CD4-positive, alpha-beta memory T cell (primary cell): ENCODE data around the gene POMP. TPM values are rescaled to one million over a fixed set of nuclear protein-coding genes. Genes with fewer than 3 reads are reported as not detected.

Source experiments
- CTCF ChIA-PET: fragments of 350-600 bp; sonication (Branson Sonifier 250); formaldehyde crosslinking; loops from one replicate; lab custom pipeline; 2021; ENCODE audit warnings: inconsistent platforms; ENCODE audit not compliant: partially characterized antibody; lab: Charles Lee
- POLR2A ChIA-PET: fragments of 350-600 bp; sonication (Branson Sonifier 250); formaldehyde crosslinking; loops from one replicate; lab custom pipeline; 2021; ENCODE audit not compliant: partially characterized antibody; lab: Charles Lee
- DNase-seq, 5 donors: peaks; one replicate each; pipeline versions ENCODE4 v3.0.0 to v3.0.0-alpha.2; 2020 to 2022; ENCODE audit warnings: mixed read lengths in 1 of 5
- H3K27ac ChIP-seq: one replicate; pipeline ENCODE4 v1.7.0; 2013; ENCODE audit warnings: low read depth, low read length
- H3K27me3 ChIP-seq: 2 replicates; pipeline ENCODE4 v1.7.0; 2013; ENCODE audit warnings: mild to moderate bottlenecking, low read length, moderate library complexity; ENCODE audit not compliant: insufficient read depth
- H3K36me3 ChIP-seq: 2 replicates; pipeline ENCODE4 v1.7.0; 2013; ENCODE audit warnings: mild to moderate bottlenecking, low read length, moderate library complexity; ENCODE audit not compliant: insufficient read depth
- H3K4me1 ChIP-seq: 2 replicates; pipeline ENCODE4 v1.7.0; 2013; ENCODE audit warnings: mild to moderate bottlenecking, low read length, moderate library complexity; ENCODE audit not compliant: insufficient read depth
- H3K4me3 ChIP-seq, 2 donors: one replicate each; pipeline ENCODE4 v1.7.0; 2013; ENCODE audit warnings: low read length in 2 of 2, mild to moderate bottlenecking in 1 of 2
- H3K9me3 ChIP-seq, 2 donors: one replicate each; pipeline ENCODE4 v1.7.0; 2013; ENCODE audit warnings: low read length in 2 of 2, control low read depth in 1 of 2; ENCODE audit not compliant: control insufficient read depth in 1 of 2
- H3K27ac Mint-ChIP-seq, 7 donors: one replicate each; pipeline ENCODE4 v1.8.0; 2020 to 2021; ENCODE audit warnings: mixed read lengths in 7 of 7, mild to moderate bottlenecking in 6 of 7, inconsistent platforms in 3 of 7, moderate library complexity in 3 of 7
- H3K27me3 Mint-ChIP-seq, 2 donors: one replicate each; pipeline ENCODE4 v1.8.0; 2020 to 2021; ENCODE audit warnings: mixed read lengths in 2 of 2
- H3K36me3 Mint-ChIP-seq, 2 donors: one replicate each; pipeline ENCODE4 v1.8.0; 2020 to 2021; ENCODE audit warnings: mixed read lengths in 2 of 2, inconsistent platforms in 1 of 2, mild to moderate bottlenecking in 1 of 2
- H3K4me1 Mint-ChIP-seq, 4 donors: one replicate each; pipeline ENCODE4 v1.8.0; 2020 to 2021; ENCODE audit warnings: mixed read lengths in 4 of 4, mild to moderate bottlenecking in 1 of 4
- H3K4me3 Mint-ChIP-seq, 8 donors: one replicate each; pipeline ENCODE4 v1.8.0; 2020 to 2021; ENCODE audit warnings: mixed read lengths in 8 of 8, mild to moderate bottlenecking in 7 of 8, moderate library complexity in 6 of 8, inconsistent platforms in 3 of 8
- H3K9me3 Mint-ChIP-seq, 8 donors: one replicate each; pipeline ENCODE4 v1.8.0; 2020 to 2021; ENCODE audit warnings: mixed read lengths in 8 of 8, mild to moderate bottlenecking in 5 of 8, inconsistent platforms in 3 of 8, moderate library complexity in 1 of 8
- intact Hi-C: fragments of 100-400 bp; cut with micrococcal nuclease; formaldehyde crosslinking; loops from one replicate; pipeline ENCODE4 v1.15.1; 2023
- polyA plus RNA-seq, 2 donors: library from polyadenylated mRNA; unstranded; fragments of 300-500 nt; fragmentation: Illumina TruSeq; gene quantifications; one replicate each; pipeline ENCODE4 v1.2.3, GENCODE V29; 2021
- total RNA-seq, 2 experiments: library from RNA; stranded (reverse); gene quantifications; one replicate each; pipeline ENCODE4 v1.2.3, GENCODE V29; 2021

The POMP gene
- total and polyA plus RNA-seq, 4 experiments from 2014 or later, result 23.0 to 109 (median 56.1) TPM

- H3K27me3 ChIP-seq, result no peaks in the 10 kb centered on the region
- Mint-ChIP-seq H3K4me1 (peaks cover 5 to 6% (median 6%) of the 10 kb centered on the region in 4 donors), H3K9me3 (no peaks in the 10 kb centered on the region), H3K27me3 (peaks cover 12 to 21% of the 10 kb centered on the region in 2 donors), H3K27ac (no peak overlapping the region), H3K4me3 (no peak overlapping the region), H3K36me3 (no peaks in the 10 kb centered on the region)
- POLR2A ChIA-PET, result interaction anchor here (0.6 to 1.1 kb wide), 2 partner anchors 19 to 280 kb away, joined by 3 to 4 read pairs; no protein-coding TSS in a partner anchor
- no peak overlapping the region for H3K4me3 ChIP-seq
- intact Hi-C loops, result loop anchor here (10.0 kb wide), 1 partner anchor 573 kb away; no protein-coding TSS in a partner anchor
- H3K9me3 ChIP-seq, result no peaks in the 10 kb centered on the region
- DNase-seq, result no peak
- peaks cover 9% of the 10 kb centered on the region for H3K4me1 ChIP-seq
- CTCF ChIA-PET, result interaction anchor here (1.3 to 2.7 kb wide), 4 partner anchors 89 to 808 kb away, joined by 3 to 14 read pairs (median 7); no protein-coding TSS in a partner anchor
- H3K36me3 ChIP-seq, result no peaks in the 10 kb centered on the region
- no peak overlapping the region for H3K27ac ChIP-seq
Measured at GRCh38 chr13:28637714-28638355, 21.1 kb upstream of the POMP start.

- peaks cover 5 to 6% (median 6%) of the 10 kb centered on the region in 4 donors for H3K4me1 Mint-ChIP-seq
- H3K36me3 Mint-ChIP-seq, result no peaks in the 10 kb centered on the region
- Histone ChIP-seq H3K4me3 (no peak overlapping the region), H3K27me3 (no peaks in the 10 kb centered on the region), H3K4me1 (peaks cover 9% of the 10 kb centered on the region), H3K36me3 (no peaks in the 10 kb centered on the region), H3K27ac (no peak overlapping the region), H3K9me3 (no peaks in the 10 kb centered on the region)
- POLR2A ChIA-PET, result no interaction called here
- no peak overlapping the region for H3K27ac Mint-ChIP-seq
- DNase-seq, result no peak
- no peak overlapping the region for H3K4me3 Mint-ChIP-seq
- CTCF ChIA-PET, result interaction anchor here (1.3 to 1.5 kb wide), 2 partner anchors 88 to 315 kb away, joined by 3 to 8 read pairs; no protein-coding TSS in a partner anchor
- intact Hi-C loops, result loop anchor here (10.0 kb wide), 1 partner anchor 574 kb away; no protein-coding TSS in a partner anchor
- H3K9me3 Mint-ChIP-seq, result no peaks in the 10 kb centered on the region
- peaks cover 12 to 21% of the 10 kb centered on the region in 2 donors for H3K27me3 Mint-ChIP-seq
Measured at GRCh38 chr13:28638756-28639155, 20.2 kb upstream of the POMP start.

- H3K27ac ChIP-seq, result no peak overlapping the region
- Mint-ChIP-seq H3K9me3 (no peaks in the 10 kb centered on the region), H3K4me1 (peaks cover 5 to 6% (median 6%) of the 10 kb centered on the region in 4 donors), H3K27me3 (peaks cover 7 to 20% of the 10 kb centered on the region in 2 donors), H3K4me3 (no peak overlapping the region), H3K27ac (no peak overlapping the region), H3K36me3 (no peaks in the 10 kb centered on the region)
- ChIA-PET CTCF (no interaction called here), POLR2A (interaction anchor here (0.9 kb wide), 1 partner anchor 18 kb away, joined by 3 read pairs; the partner anchor contains the start of gene POMP)
- H3K9me3 ChIP-seq, result no peaks in the 10 kb centered on the region
- H3K4me1 ChIP-seq, result peaks cover 9% of the 10 kb centered on the region
- intact Hi-C loops, result no loop called here
- H3K36me3 ChIP-seq, result no peaks in the 10 kb centered on the region
- H3K27me3 ChIP-seq, result no peaks in the 10 kb centered on the region
- no peak overlapping the region for H3K4me3 ChIP-seq
- no peak for DNase-seq
Measured at GRCh38 chr13:28640861-28641599, 17.9 kb upstream of the POMP start.

- Mint-ChIP-seq H3K4me1 (peaks cover 4 to 5% (median 4%) of the 10 kb centered on the region in 4 donors), H3K36me3 (no peaks in the 10 kb centered on the region), H3K27me3 (peaks cover 6 to 19% of the 10 kb centered on the region in 2 donors), H3K4me3 (no peak overlapping the region), H3K9me3 (no peaks in the 10 kb centered on the region), H3K27ac (no peak overlapping the region)
- intact Hi-C loops, result no loop called here
- H3K4me3 ChIP-seq, result no peak overlapping the region
- no peaks in the 10 kb centered on the region for H3K27me3 ChIP-seq
- CTCF ChIA-PET, result no interaction called here
- no peaks in the 10 kb centered on the region for H3K9me3 ChIP-seq
- no peak for DNase-seq
- no peak overlapping the region for H3K27ac ChIP-seq
- POLR2A ChIA-PET, result no interaction called here
- H3K36me3 ChIP-seq, result no peaks in the 10 kb centered on the region
- H3K4me1 ChIP-seq, result peaks cover 7% of the 10 kb centered on the region
Measured at GRCh38 chr13:28641600-28641926, 17.4 kb upstream of the POMP start.

GRCh38 chr13:28650284-28650683 is 8.6 kb upstream of the POMP start:
- ChIA-PET CTCF (no interaction called here), POLR2A (no interaction called here)
- Mint-ChIP-seq H3K4me3 (no peak overlapping the region), H3K36me3 (peaks cover 0 to 10% of the 10 kb centered on the region in 2 donors), H3K4me1 (peaks cover 0 to 3% (median 1%) of the 10 kb centered on the region in 4 donors), H3K27ac (no peak overlapping the region), H3K9me3 (no peaks in the 10 kb centered on the region), H3K27me3 (no peaks in the 10 kb centered on the region)
- DNase-seq, result no peak
- no peaks in the 10 kb centered on the region for H3K27me3 ChIP-seq
- intact Hi-C loops, result loop anchor here (10.0 kb wide), 3 partner anchors 145 to 1195 kb away; partner anchors contain the start of genes LNX2, MTIF3 and POLR1D
- H3K4me3 ChIP-seq, result no peak overlapping the region
- no peaks in the 10 kb centered on the region for H3K36me3 ChIP-seq
- no peaks in the 10 kb centered on the region for H3K4me1 ChIP-seq
- no peak overlapping the region for H3K27ac ChIP-seq
- H3K9me3 ChIP-seq, result no peaks in the 10 kb centered on the region

GRCh38 chr13:28651810-28652401 is 7.0 kb upstream of the POMP start:
- peak overlapping the region in 2 of 7 donors; percentile 3 to 57 for H3K27ac Mint-ChIP-seq
- intact Hi-C loops, result loop anchor here (10.0 kb wide), 3 partner anchors 143 to 1197 kb away; partner anchors contain the start of genes LNX2, MTIF3 and POLR1D
- Histone ChIP-seq H3K27me3 (no peaks in the 10 kb centered on the region), H3K9me3 (no peaks in the 10 kb centered on the region), H3K4me3 (no peak overlapping the region), H3K36me3 (no peaks in the 10 kb centered on the region), H3K4me1 (no peaks in the 10 kb centered on the region), H3K27ac (no peak overlapping the region)
- H3K4me1 Mint-ChIP-seq, result peaks cover 5 to 13% (median 10%) of the 10 kb centered on the region in 4 donors
- POLR2A ChIA-PET, result no interaction called here
- CTCF ChIA-PET, result no interaction called here
- no peaks in the 10 kb centered on the region for H3K27me3 Mint-ChIP-seq
- no peaks in the 10 kb centered on the region for H3K9me3 Mint-ChIP-seq
- peaks cover 0 to 10% of the 10 kb centered on the region in 2 donors for H3K36me3 Mint-ChIP-seq
- no peak overlapping the region for H3K4me3 Mint-ChIP-seq
- DNase-seq, result no peak

- Mint-ChIP-seq H3K27me3 (no peaks in the 10 kb centered on the region), H3K4me3 (no peak overlapping the region), H3K4me1 (peaks cover 13 to 24% (median 18%) of the 10 kb centered on the region in 4 donors), H3K27ac (no peak overlapping the region), H3K9me3 (no peaks in the 10 kb centered on the region), H3K36me3 (peaks cover 0 to 7% of the 10 kb centered on the region in 2 donors)
- ChIA-PET CTCF (interaction anchor here (0.8 kb wide), 1 partner anchor 17 kb away, joined by 3 read pairs; no protein-coding TSS in a partner anchor), POLR2A (no interaction called here)
- Histone ChIP-seq H3K27ac (no peak overlapping the region), H3K9me3 (no peaks in the 10 kb centered on the region), H3K27me3 (no peaks in the 10 kb centered on the region), H3K4me1 (peaks cover 10% of the 10 kb centered on the region), H3K36me3 (no peaks in the 10 kb centered on the region), H3K4me3 (no peak overlapping the region)
- no peak for DNase-seq
- intact Hi-C loops, result loop anchor here (10.0 kb wide), 3 partner anchors 142 to 1198 kb away; partner anchors contain the start of genes LNX2, MTIF3 and POLR1D
Measured at GRCh38 chr13:28653111-28653510, 5.8 kb upstream of the POMP start.
